OCI-LY7 (cell line): Measurements from ENCODE around the gene CCDC182.

Experiments used
- CTCF ChIP-seq: fragments of 200-600 bp; sonication (generic); conservative IDR thresholded peaks from 2 replicates; pipeline ENCODE4 v1.5.1; 2014; ENCODE audit warnings: mild to moderate bottlenecking, antibody characterized with exemption, low read length, moderate library complexity, mixed read lengths
- EZH2phosphoT487 ChIP-seq: fragments of 200-600 bp; sonication (generic); IDR thresholded peaks from 2 replicates; pipeline ENCODE4 v1.6.1; 2018; ENCODE audit warnings: low read depth, borderline replicate concordance, mild to moderate bottlenecking, mixed run types, antibody characterized with exemption, low read length, moderate library complexity, mixed read lengths

GRCh38 chr17:57749701-57750100 lies 4.6 kb upstream of the CCDC182 start:
- TF ChIP-seq CTCF (no peak), EZH2phosphoT487 (no peak)
